GM18951 (cell line): Measurements from ENCODE around the gene RPLP2.

ENCODE experiments used
- POLR2A ChIP-seq: IDR thresholded peaks from 4 replicates; pipeline ENCODE4 v1.6.1; 2011; ENCODE audit warnings: mild to moderate bottlenecking; ENCODE audit not compliant: insufficient read length, insufficient read depth; ENCODE audit errors: extremely low read depth
- in situ Hi-C: fragments of 300-500 bp; cut with MboI; formaldehyde crosslinking; loops from one replicate; pipeline ENCODE4 v1.12.0; 2022; ENCODE audit warnings: low sequenced_read_pairs, mixed read lengths, inconsistent platforms; ENCODE audit not compliant: unreplicated experiment

RPLP2 gene

DNA sequence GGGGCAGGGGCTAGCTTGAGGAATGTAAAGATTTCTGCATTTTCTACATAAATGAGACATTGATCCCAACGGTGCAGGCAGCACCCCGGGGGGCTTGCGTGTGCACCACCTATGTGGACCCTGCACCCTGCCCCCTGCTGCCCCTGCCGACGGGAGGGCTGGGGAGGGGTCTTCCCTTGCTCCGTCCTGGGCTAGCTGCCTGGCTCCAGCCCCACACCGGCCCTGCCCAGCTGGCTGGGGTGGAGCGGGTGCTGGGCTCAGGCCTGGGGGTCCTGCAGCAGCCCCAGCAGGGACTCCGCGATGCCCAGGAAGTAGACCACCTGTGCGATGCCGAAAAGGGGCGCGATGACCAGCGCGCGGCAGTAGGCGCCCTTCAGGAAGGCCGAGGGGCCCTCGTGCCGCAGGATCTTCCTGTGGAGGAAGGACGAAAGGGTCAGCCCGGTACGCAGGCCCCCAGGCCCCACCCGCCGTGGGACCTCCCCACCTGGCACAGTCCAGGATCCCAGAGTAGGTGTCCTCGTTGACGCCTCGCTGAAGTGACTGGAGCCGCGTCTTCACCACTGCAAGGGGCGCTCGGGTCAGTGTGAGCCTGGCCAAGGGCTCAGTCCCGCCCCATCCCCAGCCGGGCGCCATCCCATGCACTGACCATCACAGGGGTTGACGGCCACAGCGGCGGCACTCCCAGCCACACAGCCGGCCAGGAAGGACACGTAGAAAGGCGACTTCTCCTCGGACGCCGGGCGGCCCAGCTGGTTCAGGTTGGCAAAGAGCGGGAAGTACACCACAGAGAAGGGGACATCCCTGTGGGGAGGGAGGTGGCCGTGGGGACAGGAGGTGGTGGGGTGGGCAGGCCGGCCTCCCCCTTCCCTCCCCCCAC, 17.9 kb upstream of the RPLP2 start:
- in situ Hi-C loops, result no loop called here
- no peak for TF ChIP-seq POLR2A

DNA sequence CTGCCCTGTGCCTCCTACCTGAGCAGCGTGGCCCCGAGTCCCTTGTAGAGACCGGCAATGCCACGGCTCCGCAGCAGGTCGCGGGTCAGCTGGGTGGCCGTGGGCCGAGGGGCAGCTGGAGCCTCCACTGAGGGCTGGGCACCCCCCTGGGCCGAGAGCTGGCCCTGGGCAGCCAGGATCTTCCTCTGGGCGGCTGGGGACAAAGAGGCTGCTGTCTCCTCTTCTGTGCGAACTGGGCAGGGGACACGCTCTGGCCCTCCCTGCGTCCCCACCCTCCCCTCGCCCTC, 17.3 kb upstream of the RPLP2 start:
- in situ Hi-C loops, result no loop called here
- TF ChIP-seq POLR2A, result no peak

DNA sequence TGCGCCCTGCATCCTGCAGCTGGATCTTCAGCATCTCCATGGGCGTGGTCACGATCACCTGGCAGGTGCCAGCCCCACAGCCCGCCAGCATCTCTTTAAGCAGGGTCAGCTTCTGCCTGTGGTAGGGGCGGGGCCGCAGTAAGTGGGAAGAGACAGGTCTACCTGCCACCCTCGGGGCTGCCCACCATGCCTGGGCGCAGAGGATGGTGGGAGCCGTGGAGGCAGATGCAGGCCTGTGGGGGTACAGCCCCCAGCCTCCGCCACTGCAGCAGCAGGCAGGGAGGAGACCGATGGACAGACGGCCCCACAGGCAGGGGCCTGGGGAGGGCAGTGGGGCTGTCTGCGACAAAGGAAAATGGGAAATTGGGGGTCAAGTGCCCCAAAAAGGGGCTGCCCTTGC, 16.9 kb upstream of the RPLP2 start:
- no peak for TF ChIP-seq POLR2A
- in situ Hi-C loops, result no loop called here

DNA sequence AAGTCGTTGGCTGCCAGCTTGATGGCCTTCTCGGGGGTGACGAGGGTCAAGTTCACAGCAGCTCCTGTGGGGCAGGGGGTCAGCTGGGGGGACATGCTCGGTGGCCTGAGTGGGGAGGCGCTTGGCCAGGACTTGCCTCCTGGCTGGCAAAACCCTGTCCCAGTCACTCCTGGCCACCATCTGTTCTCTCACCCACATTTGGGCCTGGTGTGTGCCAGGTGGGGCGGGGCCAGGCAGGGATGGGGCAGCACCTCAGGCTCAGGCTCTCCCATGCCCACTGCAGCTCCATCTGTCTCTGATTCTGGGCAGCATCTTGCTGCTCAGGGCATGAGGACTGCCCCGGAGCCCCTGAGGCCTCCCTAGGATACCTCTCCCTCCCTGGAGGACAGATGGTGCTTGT, 16.2 kb upstream of the RPLP2 start:
- no peak for TF ChIP-seq POLR2A
- in situ Hi-C loops, result no loop called here

DNA sequence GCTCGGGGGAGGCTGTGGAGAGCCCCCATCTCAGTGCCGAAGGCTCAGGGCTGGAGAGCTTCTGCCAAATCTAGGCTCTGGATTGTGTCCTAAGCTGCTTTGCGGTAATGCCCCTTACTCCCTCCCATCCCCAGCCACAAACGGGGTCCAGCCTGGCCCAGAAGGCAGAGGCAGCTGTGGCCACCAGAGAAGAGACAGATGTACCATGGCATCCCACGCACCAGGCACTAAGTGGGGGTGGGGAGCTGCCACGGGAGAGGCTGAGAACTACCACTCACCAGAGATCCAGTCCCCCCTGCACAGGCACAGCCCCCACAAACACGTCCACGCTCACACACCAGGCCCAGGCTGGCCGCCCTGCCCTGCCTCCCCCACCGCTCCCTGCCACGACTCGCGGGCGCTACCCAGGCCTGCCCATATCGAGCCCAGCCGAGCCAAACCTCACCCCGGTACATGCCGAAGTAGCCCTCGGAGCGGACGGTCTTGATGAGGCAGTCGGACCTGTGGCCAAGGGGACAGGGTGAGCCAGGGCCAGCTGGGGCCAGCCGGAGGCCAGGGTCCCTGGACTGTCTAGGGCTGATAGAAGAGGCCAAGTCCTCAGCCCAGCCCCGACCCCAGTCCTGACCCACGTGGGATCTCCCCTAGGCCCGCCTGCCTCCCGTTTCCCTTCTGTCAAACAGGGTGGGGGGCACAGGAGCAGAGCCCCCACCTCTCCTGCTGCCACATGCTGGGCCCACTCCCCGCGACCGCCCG, 15.6 kb upstream of the RPLP2 start:
- in situ Hi-C loops, result no loop called here
- TF ChIP-seq POLR2A, result no peak

DNA sequence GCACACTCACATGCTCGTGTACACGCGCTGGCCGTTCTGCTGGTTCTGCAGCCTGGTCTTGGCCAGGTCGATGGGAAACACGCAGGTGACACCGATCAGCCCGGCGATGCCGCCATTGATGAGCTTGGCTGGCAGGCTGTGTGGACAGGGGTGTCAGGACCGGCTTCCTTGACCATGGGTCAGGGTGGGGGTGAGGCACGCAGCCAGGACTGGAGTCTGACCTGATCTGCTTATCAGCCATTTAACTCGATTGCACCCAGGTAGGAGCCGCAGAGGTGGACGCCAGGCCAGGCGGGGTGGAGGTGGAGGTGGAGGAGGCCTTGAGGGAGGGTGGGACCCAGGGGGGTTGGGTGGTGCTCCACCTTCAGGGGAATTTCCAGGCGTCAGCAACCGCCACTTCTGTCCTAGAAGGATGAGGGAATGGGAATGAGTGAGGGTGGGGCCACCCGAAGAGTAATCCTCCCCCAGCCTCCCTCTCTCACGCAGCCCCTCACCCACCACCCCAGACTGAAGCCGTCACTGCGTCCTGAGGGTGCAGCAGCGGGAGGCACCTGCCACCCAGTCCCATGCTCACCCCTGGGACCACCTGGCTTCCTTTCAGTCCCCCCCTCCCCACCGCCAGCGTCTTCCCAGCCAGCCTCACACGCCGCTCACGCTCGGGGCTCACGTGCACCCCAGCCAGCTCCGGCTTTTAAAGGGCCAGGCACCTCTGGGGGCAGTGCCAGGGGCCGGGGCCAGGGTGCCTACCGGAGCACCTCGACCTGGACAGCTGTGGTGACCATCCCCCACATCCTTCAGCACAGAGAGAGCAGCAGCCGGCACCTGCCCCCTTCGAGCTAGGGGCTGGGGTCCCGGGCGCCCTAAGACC, 14.8 kb upstream of the RPLP2 start:
- no peak for TF ChIP-seq POLR2A
- in situ Hi-C loops, result no loop called here

DNA sequence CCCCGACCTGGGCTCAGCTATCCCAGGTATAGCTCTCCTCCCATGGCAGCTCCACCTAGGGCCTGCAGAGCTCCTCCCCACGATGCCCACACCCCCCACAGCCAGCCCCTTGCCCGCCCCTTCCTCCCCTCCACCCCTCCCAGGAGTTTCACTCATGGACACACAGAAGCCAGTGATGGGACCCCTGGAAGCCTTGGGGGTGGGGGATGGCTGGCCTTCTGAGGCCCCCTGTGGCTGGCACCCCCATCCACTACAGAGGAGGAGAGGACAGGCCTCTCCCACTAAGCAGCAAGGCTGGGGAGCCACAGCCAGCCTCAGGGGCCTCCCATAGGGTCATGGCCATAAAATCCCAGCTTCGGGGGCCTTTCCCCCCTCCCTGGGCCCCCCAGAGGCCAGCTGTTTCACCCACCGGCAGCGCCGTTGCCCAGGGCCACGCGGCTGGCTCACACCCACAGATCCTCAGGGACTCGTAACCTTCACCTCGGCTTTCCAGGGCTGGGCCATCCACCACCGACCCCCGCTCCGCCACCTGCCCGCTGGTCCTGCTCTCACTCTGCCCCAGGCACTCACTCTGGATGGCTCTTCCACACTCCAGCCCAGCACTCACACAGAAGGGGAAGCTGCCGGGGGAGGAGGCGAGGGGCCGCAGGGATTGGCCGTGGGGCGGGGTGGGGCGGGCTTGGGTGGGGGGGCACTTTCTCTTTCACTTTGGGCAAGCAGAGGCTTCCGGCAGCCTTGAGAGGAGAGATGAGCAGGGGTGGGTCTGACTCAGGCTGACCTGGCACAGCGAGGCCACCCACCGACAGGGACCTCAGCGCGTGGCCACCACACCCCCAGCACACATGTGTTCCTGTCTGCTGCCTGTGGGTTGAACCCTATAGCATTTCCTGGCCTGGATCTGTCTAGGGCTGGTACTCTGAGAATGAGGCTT, 13.9 kb upstream of the RPLP2 start:
- peak; percentile 68 for TF ChIP-seq POLR2A
- in situ Hi-C loops, result no loop called here

DNA sequence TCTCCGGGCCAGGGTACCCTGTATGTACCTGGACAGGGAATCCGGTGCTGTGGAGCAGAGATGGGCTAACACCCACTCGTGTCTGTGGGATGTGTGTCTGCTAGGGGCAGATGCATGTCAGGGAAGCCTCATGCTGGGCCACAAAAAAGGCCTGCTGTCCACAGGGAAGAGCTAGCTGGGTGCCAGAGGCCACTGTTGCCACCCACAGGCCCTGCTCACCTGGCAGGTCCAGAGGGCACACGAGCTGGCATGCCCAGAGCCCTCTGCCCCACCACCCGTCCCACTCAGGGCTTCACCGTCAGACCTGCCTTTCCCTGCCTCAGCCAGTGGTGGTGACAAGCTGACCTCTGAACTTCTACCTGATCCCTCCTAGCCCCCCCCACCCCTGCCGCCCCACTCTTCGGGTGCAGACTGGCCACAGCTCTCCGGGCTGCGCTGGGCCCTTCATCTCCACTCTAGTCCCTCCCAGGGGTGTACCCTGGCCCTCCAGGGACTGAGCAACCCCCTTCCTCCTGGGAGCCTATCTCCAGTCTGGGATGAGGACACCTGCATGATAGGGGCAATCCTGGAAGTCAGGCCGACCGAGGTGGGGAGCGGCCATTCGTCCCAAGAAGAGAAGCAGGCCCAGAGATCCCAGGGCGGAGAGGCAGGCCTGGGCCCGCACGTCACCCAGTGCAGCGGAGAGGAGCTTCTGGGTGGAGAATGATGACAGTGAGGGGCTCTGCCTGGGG, 13.0 kb upstream of the RPLP2 start:
- in situ Hi-C loops, result no loop called here
- TF ChIP-seq POLR2A, result no peak

DNA sequence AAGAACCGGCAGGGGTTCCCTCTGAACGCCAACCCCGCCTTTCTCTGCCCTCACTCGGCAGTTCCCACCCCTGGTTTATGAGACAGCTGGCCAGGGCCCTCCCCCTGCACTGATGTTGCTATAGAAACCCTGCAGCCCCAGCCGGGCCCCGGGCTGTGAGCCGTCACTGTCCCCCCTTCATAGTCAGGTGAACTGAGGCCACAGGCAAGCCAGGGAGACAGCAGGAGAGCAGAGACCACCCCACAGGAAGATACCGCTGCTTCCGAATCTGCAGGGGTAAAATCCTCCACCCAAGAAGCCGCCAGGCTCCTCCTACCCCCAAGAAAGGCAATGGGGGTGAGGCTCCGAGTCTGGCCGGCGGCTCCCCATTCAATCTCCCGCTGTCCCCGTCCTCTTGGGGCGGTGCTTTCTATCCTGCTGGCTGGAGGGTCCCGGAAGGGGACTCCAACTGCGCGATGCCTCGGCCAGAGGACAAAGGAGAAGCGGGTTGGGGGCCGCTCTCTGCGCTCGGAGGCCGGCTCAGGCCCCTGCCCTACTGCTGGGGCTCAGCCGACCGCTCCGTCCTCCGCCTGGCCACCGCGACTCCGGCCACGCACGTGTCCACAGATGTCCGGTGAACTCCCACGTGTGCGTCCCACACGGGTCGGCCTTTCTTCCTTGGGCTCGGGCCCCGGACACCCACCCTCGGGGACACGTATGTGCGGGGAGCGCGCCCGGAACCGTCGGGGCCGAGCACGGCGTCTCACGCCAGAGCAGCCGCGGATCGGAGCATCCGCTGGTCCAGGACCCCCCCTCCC, 12.3 kb upstream of the RPLP2 start:
- in situ Hi-C loops, result no loop called here
- TF ChIP-seq POLR2A, result no peak

DNA sequence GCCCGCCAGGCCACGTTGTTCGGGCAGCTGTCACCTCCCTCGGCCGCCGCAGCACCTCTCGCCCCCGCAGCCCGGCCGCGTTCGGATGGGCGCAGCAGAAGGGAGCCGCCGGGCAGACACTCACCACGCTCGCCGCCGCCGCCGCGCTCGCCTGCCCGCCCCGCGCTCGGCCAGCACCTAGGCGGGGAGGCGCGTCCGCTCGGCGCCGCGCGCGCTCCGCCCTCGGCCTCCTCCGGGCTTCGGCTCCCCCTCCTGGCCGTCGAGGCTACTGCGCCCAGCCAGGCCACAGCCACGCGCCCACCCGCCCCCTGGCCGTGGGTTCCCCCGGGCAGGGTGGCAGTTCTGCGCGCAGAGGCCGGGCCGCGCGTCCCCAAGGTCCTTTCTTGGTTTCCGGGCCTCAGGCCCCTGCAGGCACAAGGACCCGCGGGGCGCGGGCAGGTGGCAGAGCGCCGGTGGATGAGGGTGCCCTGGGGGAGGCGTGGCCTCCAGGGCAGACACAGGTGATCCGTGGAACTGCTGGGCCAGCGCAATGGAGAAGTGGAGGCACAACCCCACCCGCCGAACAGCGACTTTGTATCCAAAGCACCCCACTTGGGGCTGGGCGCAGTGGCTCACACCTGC, 11.6 kb upstream of the RPLP2 start, which contains the start of gene SLC25A22:
Gene SLC25A22, minus strand, starts transcription at position 189 of the 621 bp plus-strand sequence. CDS start 3,275 bp downstream, outside the sequence.
- peak; percentile 77 for TF ChIP-seq POLR2A
- in situ Hi-C loops, result no loop called here
